GM23338 (cell line): Measurements from ENCODE around the gene CD164.

Experiments used
- CREB1 ChIP-seq: fragments of 250-450 bp; sonication (Bioruptor Pico); IDR thresholded peaks from 2 replicates; pipeline ENCODE4 v1.5.0; 2020; ENCODE audit warnings: low read depth, mild to moderate bottlenecking, moderate library complexity
- EZH2 ChIP-seq: fragments of 200-600 bp; sonication (generic); IDR thresholded peaks from one replicate; pipeline ENCODE4 v1.8.0; 2017; ENCODE audit warnings: antibody characterized with exemption, mild to moderate bottlenecking, low read depth; ENCODE audit not compliant: unreplicated experiment
- EZH2phosphoT487 ChIP-seq: fragments of 200-600 bp; sonication (generic); IDR thresholded peaks from one replicate; pipeline ENCODE4 v1.8.1; 2018; ENCODE audit warnings: antibody characterized with exemption; ENCODE audit not compliant: unreplicated experiment
- JUNB ChIP-seq: IDR thresholded peaks from one replicate; pipeline ENCODE4 v1.6.1; 2016; ENCODE audit warnings: antibody characterized with exemption; ENCODE audit not compliant: unreplicated experiment
- POLR2AphosphoS5 ChIP-seq: IDR thresholded peaks from 2 replicates; pipeline ENCODE4 v1.6.1; 2016; ENCODE audit warnings: antibody characterized with exemption, low read depth
- STAT1 ChIP-seq: IDR thresholded peaks from one replicate; pipeline ENCODE4 v1.6.1; 2016; ENCODE audit warnings: antibody characterized with exemption; ENCODE audit not compliant: unreplicated experiment
- TF ChIP-seq, protein P1 (sequence below), 2 experiments: fragments of 200-600 bp in 1 of 2; sonication (generic) in 1 of 2; conservative IDR thresholded peaks; 2 replicates each; pipeline versions ENCODE4 v1.5.1 to v1.6.1; 2016 to 2017; ENCODE audit warnings: antibody characterized with exemption in 2 of 2, low read depth in 2 of 2, mild to moderate bottlenecking in 2 of 2, moderate library complexity in 1 of 2
- TF ChIP-seq, protein P2 (sequence below): IDR thresholded peaks from one replicate; pipeline ENCODE4 v1.6.1; 2018; ENCODE audit warnings: antibody characterized with exemption; ENCODE audit not compliant: unreplicated experiment

DNA sequence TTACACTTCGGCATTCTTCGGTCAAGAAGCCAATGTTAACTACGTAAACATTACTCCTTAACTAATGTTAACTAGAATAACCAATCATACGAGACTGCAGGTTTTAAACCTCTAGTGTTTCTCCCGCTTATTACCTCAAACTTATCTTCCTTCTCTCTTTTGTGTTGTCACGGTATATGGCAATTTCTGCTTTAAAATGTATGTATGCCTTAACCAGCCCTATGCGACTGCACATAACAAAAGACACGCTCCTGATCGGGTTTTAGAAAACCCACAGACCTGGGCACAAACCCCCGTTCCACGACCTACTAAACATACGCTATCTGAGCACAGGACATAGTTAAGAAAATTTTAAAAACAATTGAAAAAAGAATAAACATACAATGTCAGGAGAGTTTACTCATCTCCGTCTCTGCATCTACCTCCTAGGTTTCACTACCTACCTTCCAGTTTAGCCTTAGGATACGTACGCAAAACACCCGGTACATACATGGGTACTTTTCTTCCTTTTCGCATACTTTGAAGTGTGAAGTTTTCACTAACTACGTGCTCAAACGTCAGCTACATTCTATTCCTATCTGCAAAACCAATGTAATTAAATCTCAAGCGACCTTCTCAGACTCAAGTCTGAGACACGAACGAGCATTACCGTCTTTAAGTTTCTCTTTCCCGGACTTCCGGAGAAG, 1.1 kb downstream of the CD164 start:
- TF ChIP-seq EZH2 (no peak), CREB1 (no peak), POLR2AphosphoS5 (no peak), JUNB (no peak), STAT1 (no peak), EZH2phosphoT487 (no peak)
- TF ChIP-seq, protein P1, sequence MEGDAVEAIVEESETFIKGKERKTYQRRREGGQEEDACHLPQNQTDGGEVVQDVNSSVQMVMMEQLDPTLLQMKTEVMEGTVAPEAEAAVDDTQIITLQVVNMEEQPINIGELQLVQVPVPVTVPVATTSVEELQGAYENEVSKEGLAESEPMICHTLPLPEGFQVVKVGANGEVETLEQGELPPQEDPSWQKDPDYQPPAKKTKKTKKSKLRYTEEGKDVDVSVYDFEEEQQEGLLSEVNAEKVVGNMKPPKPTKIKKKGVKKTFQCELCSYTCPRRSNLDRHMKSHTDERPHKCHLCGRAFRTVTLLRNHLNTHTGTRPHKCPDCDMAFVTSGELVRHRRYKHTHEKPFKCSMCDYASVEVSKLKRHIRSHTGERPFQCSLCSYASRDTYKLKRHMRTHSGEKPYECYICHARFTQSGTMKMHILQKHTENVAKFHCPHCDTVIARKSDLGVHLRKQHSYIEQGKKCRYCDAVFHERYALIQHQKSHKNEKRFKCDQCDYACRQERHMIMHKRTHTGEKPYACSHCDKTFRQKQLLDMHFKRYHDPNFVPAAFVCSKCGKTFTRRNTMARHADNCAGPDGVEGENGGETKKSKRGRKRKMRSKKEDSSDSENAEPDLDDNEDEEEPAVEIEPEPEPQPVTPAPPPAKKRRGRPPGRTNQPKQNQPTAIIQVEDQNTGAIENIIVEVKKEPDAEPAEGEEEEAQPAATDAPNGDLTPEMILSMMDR (conservative IDR thresholded peaks at IDR 0.05; ENCODE audit: low read depth in 2 of 2) = no peak
- TF ChIP-seq, protein P2, sequence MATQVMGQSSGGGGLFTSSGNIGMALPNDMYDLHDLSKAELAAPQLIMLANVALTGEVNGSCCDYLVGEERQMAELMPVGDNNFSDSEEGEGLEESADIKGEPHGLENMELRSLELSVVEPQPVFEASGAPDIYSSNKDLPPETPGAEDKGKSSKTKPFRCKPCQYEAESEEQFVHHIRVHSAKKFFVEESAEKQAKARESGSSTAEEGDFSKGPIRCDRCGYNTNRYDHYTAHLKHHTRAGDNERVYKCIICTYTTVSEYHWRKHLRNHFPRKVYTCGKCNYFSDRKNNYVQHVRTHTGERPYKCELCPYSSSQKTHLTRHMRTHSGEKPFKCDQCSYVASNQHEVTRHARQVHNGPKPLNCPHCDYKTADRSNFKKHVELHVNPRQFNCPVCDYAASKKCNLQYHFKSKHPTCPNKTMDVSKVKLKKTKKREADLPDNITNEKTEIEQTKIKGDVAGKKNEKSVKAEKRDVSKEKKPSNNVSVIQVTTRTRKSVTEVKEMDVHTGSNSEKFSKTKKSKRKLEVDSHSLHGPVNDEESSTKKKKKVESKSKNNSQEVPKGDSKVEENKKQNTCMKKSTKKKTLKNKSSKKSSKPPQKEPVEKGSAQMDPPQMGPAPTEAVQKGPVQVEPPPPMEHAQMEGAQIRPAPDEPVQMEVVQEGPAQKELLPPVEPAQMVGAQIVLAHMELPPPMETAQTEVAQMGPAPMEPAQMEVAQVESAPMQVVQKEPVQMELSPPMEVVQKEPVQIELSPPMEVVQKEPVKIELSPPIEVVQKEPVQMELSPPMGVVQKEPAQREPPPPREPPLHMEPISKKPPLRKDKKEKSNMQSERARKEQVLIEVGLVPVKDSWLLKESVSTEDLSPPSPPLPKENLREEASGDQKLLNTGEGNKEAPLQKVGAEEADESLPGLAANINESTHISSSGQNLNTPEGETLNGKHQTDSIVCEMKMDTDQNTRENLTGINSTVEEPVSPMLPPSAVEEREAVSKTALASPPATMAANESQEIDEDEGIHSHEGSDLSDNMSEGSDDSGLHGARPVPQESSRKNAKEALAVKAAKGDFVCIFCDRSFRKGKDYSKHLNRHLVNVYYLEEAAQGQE = no peak
